Left lobe of liver (tissue), 2 donors: ENCODE measurements around the gene NEDD1. TPM values are rescaled to one million over a fixed set of nuclear protein-coding genes. Genes with fewer than 3 reads are reported as not detected.

Source experiments
- ATAC-seq: fragments of 200-7000 bp; cut with Tn5 transposase; one replicate; pipeline ENCODE4 v1.9.1; 2020; ENCODE audit warnings: mild to moderate bottlenecking, moderate library complexity
- DNase-seq: peaks from one replicate; pipeline ENCODE4 v3.0.0-alpha.2; 2020; ENCODE audit warnings: low spot score
- total RNA-seq: library from RNA; stranded (reverse); gene quantifications from one replicate; pipeline ENCODE4 v1.2.1, GENCODE V29; 2021
- donor health status: DM: no; HTN: no; CAD: no; lungs with moderate emphysema.
- donor health status: DM: no; HTN: yes; CAD: no.

NEDD1 gene
- total RNA-seq, 1 donor from 2014 or later = 3.1 TPM

DNA sequence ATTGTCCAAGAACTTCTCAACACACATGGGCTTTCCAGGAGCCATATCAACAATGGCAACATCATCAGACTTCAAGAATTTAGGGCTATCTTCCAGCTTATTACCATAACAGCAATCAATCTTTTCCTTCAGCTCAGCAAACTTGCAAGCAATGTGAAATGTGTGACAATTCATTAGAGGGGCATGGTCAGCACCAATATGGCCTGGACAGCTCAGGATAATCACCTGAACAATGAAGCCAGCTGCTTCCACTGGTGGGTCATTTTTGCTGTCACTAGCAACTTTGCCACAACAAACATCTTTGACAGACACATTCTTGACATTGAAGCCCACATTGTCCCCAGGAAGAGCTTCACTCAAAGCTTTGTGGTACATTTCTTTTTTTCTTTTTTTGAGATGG is 5.9 kb upstream of the NEDD1 start:
- no peak for DNase-seq
- no peak for ATAC-seq

DNA sequence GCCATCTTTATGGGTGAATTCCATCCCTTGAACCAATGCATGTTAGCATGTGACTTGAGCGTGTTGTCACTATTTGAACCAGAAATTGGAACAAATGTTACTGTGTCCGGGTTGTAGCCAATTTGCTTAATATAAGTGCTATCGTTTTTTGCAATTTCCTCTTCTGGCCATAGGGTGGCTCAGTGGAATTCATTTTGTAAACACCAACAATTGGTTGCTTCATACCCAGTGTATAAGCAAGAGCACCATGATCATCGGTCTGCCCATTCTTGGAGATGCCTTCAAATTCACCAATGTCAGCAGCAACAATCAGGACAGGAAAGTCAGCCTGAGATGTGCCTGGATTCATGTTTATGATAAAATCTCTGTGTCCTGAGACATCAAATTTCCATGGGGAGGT is 5.0 kb upstream of the NEDD1 start:
- DNase-seq (no peak), ATAC-seq (no peak)

DNA sequence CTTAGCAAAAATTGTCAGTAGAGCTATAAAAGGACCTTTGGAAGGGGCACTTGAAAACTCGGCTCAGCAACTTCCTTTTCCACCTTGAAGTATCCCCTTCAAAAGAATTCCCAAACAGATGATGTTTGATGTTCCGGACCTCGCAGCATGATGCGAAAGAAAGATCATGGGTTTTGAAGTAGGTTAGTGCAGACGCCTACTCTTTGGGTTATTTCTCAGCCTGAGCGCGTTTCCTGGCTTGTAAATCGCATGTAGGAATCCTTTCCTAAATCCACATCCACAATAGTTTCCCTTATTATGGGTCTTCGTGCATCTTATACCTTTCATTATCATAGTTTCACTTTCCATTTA is 584 bp upstream of the NEDD1 start:
- ATAC-seq (no peak), DNase-seq (no peak)

DNA sequence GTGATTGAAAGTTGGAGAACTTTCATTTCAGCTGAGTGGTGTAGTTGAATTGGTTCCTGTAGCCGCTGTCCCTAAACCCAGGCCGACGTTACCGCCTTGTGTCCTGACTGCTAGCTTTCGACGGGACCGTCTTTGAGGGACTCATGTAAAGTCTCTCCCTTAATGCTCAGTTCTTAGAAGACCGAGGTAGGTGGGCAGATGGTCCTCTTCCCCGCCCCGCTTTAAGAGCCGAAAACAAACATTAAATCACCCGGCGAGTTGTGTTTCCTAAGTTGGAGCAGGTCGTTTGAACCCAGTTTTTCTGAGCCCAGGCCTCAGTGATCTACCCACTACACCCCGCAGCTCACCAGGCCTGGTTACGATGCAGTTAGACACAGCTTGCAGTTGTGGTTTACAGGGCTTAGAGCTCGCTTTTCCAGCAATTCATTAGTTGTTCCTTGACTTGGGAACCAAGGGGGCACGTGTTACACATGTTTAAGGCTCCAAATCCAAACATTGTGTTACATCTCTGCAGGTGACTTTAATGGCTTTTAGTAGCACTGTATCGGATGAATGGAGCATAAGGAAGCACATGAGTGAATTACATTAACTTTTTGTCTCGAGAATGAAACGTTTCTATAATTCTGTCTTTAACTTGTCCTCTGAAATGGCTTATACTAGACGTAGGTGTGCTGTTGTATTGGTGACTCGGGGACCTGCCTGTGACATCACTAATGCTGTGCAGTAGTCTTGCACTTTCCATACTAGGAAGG is 790 bp downstream of the NEDD1 start:
- DNase-seq (no peak), ATAC-seq (peak; percentile 50)

DNA sequence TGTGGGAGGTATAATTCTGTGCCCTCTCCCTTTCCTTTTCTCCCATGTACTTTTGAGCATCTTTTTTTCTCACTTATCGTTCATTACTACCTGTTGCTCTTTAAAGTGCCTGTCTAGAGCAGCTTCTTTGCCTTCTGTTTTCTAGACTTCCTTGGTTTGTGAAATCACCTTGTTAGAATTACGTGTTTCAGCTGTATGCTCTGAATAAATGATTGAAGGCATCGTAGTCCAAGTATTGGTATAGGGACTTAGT is 1.3 kb downstream of the NEDD1 start:
- DNase-seq (no peak), ATAC-seq (no peak)

DNA sequence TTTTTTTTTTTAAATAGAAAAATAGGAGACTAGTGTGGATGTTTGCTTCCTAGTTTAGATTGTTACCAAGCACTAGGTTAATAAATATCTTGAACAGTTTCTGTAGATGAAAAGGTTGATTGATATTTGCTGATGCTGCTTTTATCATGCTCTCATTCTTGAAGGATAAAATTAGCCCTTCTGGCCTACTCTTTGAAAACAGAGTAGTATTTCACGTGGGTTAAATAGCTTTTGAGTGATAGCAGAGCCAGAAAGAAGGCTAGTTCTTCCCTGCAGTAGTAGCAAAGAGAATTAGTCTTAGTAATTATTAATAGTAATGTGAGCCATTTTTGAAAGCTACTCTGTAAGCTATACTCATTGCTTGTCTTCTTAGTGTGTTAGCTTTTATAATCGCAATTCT is 5.2 kb downstream of the NEDD1 start:
- ATAC-seq (no peak), DNase-seq (no peak)

DNA sequence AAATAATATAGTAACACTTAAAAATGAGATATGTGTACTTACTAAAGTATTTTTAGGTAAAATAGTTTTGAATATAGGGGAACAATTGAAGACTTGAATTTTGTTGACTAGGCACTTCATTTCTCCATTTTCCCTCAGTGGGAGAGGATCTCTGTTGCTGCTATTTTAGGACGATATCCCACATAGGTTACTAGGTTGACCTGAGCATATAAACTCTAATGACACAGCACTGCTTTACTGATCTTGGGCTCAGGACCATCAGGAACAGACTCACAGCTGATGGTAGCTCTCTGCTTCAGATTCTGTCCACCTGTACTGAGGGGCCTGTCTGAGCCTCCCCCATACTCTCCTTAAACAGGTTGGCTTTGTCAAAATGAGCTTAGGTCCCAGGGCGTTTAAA is 5.9 kb downstream of the NEDD1 start:
- ATAC-seq (no peak), DNase-seq (no peak)

DNA sequence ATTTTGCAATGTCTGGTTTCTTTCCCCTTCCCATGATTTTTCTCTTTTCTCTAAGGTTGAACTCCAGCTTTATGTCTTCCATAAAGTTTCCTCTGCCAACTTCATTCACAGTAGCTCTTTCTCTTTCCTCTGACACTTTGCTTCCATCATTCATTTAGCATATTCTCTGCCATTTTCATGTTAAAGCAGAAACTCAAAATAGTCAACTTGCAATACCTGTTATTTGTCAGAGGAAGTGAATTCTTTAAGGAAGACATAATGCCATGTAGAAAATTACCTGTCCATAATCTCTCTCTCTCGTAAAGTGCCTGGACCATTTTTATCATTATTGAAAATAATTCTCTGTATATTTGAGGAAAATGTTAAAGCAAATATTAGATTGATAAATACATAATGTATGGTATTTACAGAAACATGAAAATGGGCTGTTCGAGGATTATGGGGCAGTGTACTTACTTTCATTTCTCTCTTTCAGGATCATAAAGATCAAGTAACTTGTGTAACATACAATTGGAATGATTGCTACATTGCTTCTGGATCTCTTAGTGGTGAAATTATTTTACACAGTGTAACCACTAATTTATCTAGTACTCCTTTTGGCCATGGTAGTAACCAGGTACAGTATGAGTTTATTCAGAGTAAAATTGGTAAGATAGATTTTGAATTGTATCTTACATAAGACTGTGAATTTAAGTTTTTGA is 12.6 kb downstream of the NEDD1 start:
- no peak for DNase-seq
- ATAC-seq = no peak

DNA sequence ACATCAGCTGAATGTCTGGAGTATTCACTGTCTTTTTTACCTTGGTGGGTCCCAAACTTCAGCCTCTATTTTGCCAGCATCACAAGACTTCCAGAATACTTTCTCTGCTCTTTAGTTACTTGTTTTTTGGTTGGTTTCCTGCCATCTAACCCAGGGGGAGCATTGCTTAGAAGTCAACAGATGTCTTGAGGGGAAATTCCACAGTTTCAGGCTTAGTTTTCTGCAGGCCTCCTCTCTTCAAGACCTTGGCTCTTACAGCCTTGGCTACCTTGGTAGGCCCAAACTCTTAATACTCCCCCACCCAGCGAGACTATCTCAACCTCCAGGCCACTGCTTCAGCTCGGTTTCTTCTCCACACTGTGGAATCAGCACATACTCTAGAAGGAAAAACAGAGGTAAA is 41.7 kb downstream of the NEDD1 start:
- DNase-seq (no peak), ATAC-seq (no peak)

DNA sequence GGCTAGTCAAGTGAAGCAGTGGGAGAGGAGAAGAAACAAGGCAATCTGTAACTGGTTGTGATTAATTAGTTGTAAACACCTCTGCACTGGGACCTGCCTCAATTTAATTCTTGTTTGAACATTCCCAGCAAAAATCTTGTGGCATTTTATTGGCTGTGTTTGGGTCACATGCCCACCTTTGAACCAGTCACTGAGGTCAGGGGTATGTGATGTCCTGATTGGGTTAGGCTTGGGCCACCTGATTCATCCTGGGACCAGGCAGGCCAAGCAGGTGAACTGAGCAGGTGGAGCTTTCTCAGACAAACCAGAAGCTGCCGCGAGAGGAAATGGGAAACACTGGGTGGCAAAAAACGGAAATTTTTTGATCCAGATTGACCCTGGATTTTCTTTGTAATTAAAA is 72.5 kb downstream of the NEDD1 start:
- no peak for ATAC-seq
- DNase-seq = no peak

DNA sequence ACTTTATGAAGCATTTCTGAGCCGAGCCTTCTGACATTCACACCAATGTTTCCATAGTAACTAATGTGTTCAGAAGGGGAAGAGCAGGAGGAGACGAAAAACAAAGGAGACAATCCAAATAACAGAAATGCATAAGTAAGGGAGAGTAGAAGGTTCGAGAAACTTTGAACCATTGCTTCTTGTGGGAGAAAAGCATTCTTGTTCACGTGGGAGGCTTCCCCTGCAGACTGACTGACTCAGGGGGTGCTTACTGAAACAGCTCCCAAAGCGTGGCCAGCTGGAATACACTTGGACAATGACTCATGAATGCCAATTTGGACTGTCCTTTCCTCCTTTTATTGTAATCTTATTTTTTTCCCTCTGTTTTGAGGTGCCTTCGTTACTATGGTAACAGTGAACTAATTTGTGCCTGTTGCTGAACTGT is 73.9 kb downstream of the NEDD1 start:
- DNase-seq = no peak
- no peak for ATAC-seq

DNA sequence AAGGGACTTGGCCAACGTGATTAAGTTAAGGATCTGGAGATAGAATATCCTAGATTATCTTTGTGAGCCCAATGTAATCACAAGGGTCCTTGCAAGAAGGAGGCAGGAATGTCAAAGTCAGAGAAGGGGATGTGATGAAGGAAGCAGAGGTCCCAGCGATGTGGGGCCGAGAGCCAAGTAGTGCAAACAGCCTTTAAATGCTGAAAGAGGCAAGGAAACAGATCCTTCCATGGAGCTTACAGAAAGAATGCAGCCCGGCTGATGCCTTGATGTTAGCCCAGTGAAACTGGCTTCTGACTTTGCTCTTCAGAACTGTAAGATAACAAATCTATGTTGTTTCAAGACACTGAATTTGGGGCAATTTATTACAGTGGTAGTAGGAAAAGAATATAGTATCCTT is 74.9 kb downstream of the NEDD1 start:
- ATAC-seq = no peak
- DNase-seq = no peak

DNA sequence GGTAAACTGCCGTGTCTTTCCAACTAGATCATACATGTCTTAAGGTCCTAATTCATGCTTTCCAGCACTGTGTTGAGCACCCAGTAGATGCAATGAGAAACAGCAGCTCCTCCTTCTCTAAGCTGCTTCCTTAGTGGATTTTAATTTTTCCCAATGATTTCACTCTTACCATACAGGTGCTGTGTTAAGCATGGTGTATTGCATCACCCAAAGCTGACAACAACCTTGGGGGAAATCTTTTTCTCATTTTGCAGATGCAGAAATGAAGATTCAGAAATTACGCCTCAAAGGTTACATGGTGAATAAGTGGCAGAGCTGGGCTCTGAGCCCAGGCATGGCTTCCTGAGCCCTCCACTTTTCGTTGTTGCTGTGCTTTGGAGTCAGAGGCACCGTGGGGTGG is 75.6 kb downstream of the NEDD1 start:
- DNase-seq (no peak), ATAC-seq (no peak)

DNA sequence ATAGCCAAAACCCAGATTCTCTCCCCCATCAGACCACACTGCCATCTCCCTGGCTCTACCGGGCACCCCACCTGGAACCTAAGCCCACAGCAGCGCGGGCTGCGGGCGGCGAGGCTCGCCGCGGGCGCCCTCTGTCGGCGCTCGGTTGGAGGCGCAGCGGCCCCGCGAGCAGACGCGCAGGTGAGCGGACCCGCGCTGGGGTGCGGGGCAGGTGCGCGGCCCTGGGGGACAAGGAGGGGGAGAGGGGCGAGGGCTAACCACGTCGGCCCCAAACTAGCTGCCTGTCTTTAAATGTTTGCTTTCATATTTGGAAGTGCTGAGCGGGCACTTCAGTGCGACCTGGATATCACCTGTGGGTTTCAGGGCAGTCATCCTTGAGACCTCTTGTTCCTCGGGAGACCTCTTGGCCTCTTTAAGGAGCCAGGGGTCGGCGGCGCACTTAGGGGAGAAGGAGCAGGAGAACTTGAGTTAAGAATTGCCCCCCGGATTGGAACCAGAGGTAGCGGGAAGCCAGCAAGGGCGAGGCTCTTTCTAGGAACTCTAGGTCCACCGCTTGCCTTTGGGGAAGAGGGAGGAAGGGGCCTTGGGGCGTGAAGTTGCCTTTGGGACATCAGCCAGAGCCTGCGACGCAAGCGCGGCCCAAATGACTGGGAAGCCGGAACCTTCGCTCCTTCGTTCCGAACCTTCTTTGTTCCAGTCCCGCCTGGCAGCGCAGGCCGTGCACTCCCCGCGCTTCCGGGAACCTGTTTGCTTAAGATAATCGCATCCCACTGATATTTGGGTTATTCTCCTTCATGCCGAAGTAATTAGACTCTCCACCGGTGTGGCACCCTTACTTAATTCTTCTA is 78.7 kb downstream of the NEDD1 start:
- DNase-seq (peak; percentile 47), ATAC-seq (peak; percentile 96)

DNA sequence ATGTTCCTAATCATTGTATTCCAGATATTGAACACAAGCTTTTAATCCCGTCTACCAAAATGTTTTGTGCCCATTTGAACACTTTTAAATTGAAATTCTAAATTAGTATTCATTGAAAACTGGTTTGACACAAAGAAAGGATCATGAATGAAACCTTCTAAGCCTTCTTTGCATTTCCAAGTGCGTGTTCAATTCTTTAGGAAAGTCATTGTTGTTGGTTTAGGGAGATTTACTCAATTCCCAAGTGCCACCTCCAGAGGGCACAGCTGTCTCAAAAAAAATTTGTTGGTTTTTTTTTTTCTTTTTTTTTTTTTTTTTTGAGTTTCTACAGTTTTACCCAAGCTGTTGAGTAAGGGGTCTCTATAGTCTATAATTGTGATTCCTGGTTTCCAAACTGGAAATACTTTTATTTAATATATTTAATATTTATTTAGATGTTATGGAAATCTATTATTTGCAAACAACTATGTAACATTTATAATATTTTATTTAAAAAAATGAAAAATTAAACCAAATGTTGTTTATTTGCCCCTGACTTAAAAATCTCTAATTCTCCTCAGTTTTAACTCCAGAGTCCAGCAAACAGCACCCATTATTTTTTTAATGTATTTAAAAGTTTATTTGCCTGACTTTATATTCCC is 79.9 kb downstream of the NEDD1 start:
- ATAC-seq (peak; percentile 55), DNase-seq (no peak)

DNA sequence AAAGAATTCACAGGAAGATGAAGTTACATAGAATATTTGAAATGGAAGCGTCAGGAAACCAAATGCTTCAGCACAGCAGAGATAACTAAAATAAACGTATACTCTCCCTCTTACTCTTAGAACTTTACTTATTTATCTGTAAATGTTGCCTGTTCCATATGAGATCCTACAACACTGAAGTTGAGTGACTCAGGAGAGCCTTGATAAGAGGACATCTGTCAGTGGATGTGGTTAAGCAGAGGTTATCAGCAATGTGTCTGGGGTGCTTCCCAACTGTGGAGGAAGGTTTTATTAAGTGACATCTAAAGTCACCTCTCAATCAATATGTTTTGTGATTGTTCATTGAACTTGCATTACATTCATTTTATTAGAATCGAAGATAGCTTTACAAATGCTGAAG is 81.9 kb downstream of the NEDD1 start:
- ATAC-seq (no peak), DNase-seq (no peak)

DNA sequence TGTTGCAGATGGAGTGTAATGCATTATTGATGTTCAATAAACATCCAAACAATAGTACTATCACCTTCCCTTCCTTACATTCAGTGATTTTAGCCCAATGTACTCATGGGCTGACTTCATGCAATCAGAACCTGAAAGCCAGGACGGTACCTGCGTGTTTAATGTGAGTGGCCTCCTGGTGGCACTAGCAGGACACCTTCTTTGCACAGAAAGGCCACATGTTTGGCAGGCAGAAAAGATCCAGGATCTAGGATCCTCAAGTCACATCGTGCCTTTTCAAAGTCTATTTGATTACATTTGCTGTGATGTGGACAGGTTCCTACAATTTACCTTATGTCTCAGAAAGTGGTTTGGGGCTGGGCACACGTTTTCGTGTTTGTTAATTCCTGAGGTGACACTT is 82.9 kb downstream of the NEDD1 start:
- no peak for DNase-seq
- ATAC-seq = peak; percentile 70

DNA sequence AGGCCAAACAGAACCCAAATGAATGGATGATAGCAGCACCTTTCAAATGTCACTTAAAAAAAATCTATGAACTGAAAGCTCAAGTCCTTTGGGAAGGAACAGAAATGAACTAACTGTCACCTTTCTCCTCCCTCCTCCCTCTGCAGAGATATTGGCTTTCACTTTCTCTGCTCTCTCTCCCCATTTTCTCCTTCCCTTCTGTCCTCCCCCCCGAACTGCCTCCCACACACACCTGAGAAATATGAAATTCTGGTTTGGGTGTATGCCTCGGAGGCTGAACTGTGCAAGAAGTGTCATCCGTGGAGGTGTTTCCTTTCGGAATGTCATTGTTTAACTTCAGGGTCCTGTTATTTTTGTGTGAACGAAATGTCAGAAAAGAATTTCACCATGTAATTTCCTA is 87.8 kb downstream of the NEDD1 start:
- ATAC-seq = no peak
- DNase-seq = no peak

DNA sequence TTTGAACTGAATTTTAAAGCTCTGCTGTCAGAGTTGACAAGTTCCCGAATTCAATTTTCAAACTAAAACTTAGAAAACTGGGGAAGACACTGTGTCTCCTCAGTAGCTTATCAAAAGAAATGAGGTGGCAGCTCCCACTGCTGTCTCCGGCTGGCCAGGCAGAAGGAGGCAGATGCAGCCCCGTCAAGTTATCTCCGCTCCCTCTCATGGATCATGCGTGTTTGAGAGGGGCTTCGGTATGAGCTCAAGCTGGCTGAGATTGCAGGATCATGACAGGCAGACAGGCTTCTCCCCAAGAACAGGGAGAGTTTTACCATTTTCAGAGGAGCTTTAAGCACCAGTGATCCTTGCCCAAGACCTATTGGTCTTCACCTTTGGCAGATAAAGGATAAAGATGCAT is 88.8 kb downstream of the NEDD1 start:
- DNase-seq = no peak
- no peak for ATAC-seq

DNA sequence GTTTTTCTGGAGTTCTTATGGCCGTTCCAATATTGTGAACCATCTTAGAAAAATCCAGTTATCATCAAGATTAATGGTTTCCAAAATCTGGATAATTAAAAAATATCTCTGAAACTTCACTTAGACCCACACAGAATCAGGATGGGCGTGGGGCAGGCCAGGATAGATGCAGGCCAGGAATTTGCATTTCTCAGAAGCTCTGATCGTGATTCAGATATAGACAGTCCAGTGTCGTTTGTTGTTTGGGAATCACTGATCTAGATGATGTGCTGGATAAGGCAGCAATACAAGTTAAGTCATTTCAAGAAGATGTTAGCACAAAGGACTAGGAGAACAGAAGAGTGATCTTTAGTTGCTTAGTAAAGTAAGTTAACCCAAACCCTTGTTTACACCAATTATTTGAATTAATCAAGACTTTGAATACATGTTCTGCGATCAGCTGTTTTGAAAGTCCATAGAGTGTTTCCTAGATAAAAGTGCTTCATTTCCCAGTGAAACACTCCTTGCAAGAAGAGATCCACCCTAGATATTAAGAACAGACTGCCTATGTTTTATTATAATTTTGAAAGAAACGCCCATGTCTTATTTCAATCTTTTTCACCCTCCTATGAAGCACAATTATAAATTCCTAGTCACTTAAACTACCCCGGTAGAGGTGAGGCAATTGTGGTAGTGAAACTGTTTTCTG is 90.9 kb downstream of the NEDD1 start:
- ATAC-seq = no peak
- DNase-seq = no peak

DNA sequence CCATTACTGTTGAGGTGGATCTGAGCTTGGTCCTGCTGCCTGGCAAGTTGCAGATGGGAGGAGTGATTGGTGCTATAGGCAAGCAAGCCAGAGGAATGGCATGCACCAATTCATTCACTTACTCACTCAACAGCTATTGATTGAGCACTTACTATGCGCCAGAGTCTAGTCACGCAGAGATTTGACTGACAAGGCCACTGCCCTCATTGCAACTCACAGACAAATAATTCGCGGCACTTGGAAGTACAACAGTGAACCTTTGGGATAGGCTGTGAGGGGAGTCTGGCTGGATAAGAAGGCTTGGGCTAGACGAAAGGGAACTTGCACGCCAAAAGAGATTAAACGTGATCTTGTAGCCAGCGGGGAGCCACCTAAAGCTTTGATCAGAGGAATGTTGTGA is 96.2 kb downstream of the NEDD1 start:
- ATAC-seq = no peak
- DNase-seq = no peak
